HepG2 (cell line): ENCODE results near the gene LZTS2. TPM values are rescaled to one million over a fixed set of nuclear protein-coding genes. Genes with fewer than 3 reads are reported as not detected.
A peak's percentile ranks its signal among the peaks of the same experiment; 100 is the strongest.

ENCODE experiments used
- EZH2 ChIP-seq: conservative IDR thresholded peaks from 2 replicates; pipeline ENCODE4 v1.6.1; 2012; ENCODE audit warnings: mild to moderate bottlenecking, low read depth, low read length, moderate library complexity
- GABPA ChIP-seq, 2 experiments: IDR thresholded peaks; 2 replicates each; pipeline ENCODE4 v1.6.1; 2011 to 2016; ENCODE audit warnings: low read depth in 2 of 2, low read length in 1 of 2, missing biosample characterization in 1 of 2, missing genetic modification characterization in 1 of 2
- HNF4G ChIP-seq, 2 experiments: sonication (generic) in 1 of 2; formaldehyde crosslinking in 1 of 2; IDR thresholded peaks; 2 replicates each; pipeline versions ENCODE4 v1.4.0 to v1.6.1; 2011 to 2020; ENCODE audit warnings: borderline replicate concordance in 2 of 2, low read depth in 2 of 2, mild to moderate bottlenecking in 2 of 2, low read length in 1 of 2, missing genetic modification reagents in 1 of 2, moderate library complexity in 1 of 2
- LRRFIP1 ChIP-seq: sonication (generic); formaldehyde crosslinking; conservative IDR thresholded peaks from 2 replicates; pipeline ENCODE4 v1.4.0; 2020; ENCODE audit warnings: missing genetic modification reagents
- PRDM15 ChIP-seq: sonication (generic); formaldehyde crosslinking; IDR thresholded peaks from 2 replicates; pipeline ENCODE4 v1.4.0; 2020; ENCODE audit warnings: missing genetic modification reagents
- RBM39 ChIP-seq: fragments of 200-400 bp; formaldehyde crosslinking; IDR thresholded peaks from one replicate; pipeline ENCODE4 v1.6.1; 2018; ENCODE audit warnings: antibody characterized with exemption, mild to moderate bottlenecking, low read depth, low read length; ENCODE audit not compliant: poor library complexity, severe bottlenecking
- TERF1 ChIP-seq: sonication (generic); formaldehyde crosslinking; IDR thresholded peaks from 2 replicates; pipeline ENCODE4 v1.8.0; 2022; ENCODE audit warnings: mild to moderate bottlenecking, missing genetic modification reagents, moderate library complexity
- ZBTB10 ChIP-seq: sonication (generic); formaldehyde crosslinking; IDR thresholded peaks from 2 replicates; pipeline ENCODE4 v1.4.0; 2020; ENCODE audit warnings: missing genetic modification reagents, borderline replicate concordance
- ZBTB7A ChIP-seq: sonication (generic); formaldehyde crosslinking; IDR thresholded peaks from 2 replicates; pipeline ENCODE4 v1.8.0; 2022; ENCODE audit warnings: mild to moderate bottlenecking, missing genetic modification reagents
- ZFP41 ChIP-seq: sonication (generic); formaldehyde crosslinking; IDR thresholded peaks from 2 replicates; pipeline ENCODE4 v1.4.0; 2020; ENCODE audit warnings: mild to moderate bottlenecking, missing genetic modification reagents, borderline replicate concordance
- ZNF382 ChIP-seq: sonication (generic); formaldehyde crosslinking; IDR thresholded peaks from 2 replicates; pipeline ENCODE4 v1.5.0; 2020; ENCODE audit warnings: missing genetic modification reagents, mild to moderate bottlenecking, borderline replicate concordance
- ZNF660 ChIP-seq: sonication (generic); formaldehyde crosslinking; IDR thresholded peaks from 2 replicates; pipeline ENCODE4 v1.5.1; 2020; ENCODE audit warnings: mild to moderate bottlenecking, low read depth, missing genetic modification reagents, borderline replicate concordance
- ZSCAN29 ChIP-seq: sonication (generic); formaldehyde crosslinking; conservative IDR thresholded peaks from 2 replicates; pipeline ENCODE4 v1.4.0; 2020; ENCODE audit warnings: mild to moderate bottlenecking, missing genetic modification reagents
- polyA plus RNA-seq, 8 experiments: library from polyadenylated mRNA; depleted of rRNA in 3 of 8; stranded (reverse) in 7 of 8; unstranded in 1 of 8; fragments of >200 nt; fragmentation: Illumina TruSeq in 4 of 8; extraction: Trizol in 4 of 8; gene quantifications; 2 replicates each; pipeline versions ENCODE4 v1.2.1 to v1.2.3, GENCODE V29; 2011 to 2016; ENCODE audit warnings: low read depth in 4 of 8, missing spikeins in 1 of 8, mixed read lengths in 1 of 8; ENCODE audit not compliant: insufficient read depth in 1 of 8
- total RNA-seq, 5 experiments: library from RNA; depleted of rRNA; stranded (reverse); fragments of >200 nt; fragmentation: Illumina TruSeq; extraction: Trizol; gene quantifications; 2 replicates each; pipeline ENCODE4 v1.2.3, GENCODE V29; 2016; ENCODE audit warnings: low read depth in 1 of 5

Gene LZTS2
- total and polyA plus RNA-seq, 2 of the 13 experiments (the other 11 are each of a cell fraction or from before 2014, with no cell fraction given): 43.6 to 65.6 TPM

- TF ChIP-seq ZNF382 (no peak), TERF1 (CRISPR knock-in tag) (no peak), ZBTB7A (CRISPR knock-in tag) (no peak), EZH2 (no peak), GABPA (IDR thresholded peaks at IDR 0.05; ENCODE audit: low read depth, low read length) (no peak), GABPA (CRISPR knock-in tag; IDR thresholded peaks at IDR 0.05; ENCODE audit: low read depth) (no peak), PRDM15 (CRISPR knock-in tag) (no peak), RBM39 (no peak), ZSCAN29 (0 out of 2 replicates have a peak, but pooled peaks have one; percentile 29), ZBTB10 (CRISPR knock-in tag) (0 out of 2 replicates have a peak, but pooled peaks have one; percentile 36), HNF4G (IDR thresholded peaks at IDR 0.05; ENCODE audit: borderline replicate concordance, low read depth, low read length) (peak; percentile 69), HNF4G (CRISPR knock-in tag; IDR thresholded peaks at IDR 0.05; ENCODE audit: borderline replicate concordance, low read depth) (no peak), ZFP41 (CRISPR knock-in tag) (no peak), LRRFIP1 (CRISPR knock-in tag) (no peak), ZNF660 (CRISPR knock-in tag) (no peak)
These were observed 27.3 kb upstream of the LZTS2 start (continued) for GRCh38 chr10:100972115-100972903.
